Measurements from ENCODE around the gene GTF3C2. TPM values are rescaled to one million over a fixed set of nuclear protein-coding genes. Genes with fewer than 3 reads are reported as not detected.

GTF3C2 gene
- total and polyA plus RNA-seq, 2 of the 13 experiments (the other 11 are each of a cell fraction or from before 2014, with no cell fraction given) = 77.5 to 130 TPM

- H3K36me3 ChIP-seq (replicated peaks in 1 of 2; ENCODE audit: control insufficient read depth in 1 of 2, insufficient read depth in 2 of 2, low read length in 2 of 2) = peaks cover 1 to 39% of the 10 kb centered on the region in 2 experiments; a peak in 3 of 5 replicates
- in situ Hi-C loops (cut with HindIII; ENCODE audit: extremely low pct_ligation_motif_present, low pct_unique_long_range_greater_than_20kb) = no loop called here
- peaks cover 30% of the 10 kb centered on the region; the same call in 1 of the 2 replicates for H3K4me1 ChIP-seq (ENCODE audit: insufficient read depth, low read length)
- ChIA-PET CTCF (ENCODE audit: low intra/inter-chr PET ratio, low total read pairs) (no interaction called here), POLR2A (interaction anchor here (1.8 kb wide), 1 partner anchor 29 kb away, joined by 5 read pairs; no protein-coding TSS in a partner anchor)
- intact Hi-C loops (cut with micrococcal nuclease; ENCODE audit: unreplicated experiment) = no loop called here
- H3K27me3 ChIP-seq (ENCODE audit: control insufficient read depth in 1 of 2, insufficient read depth in 2 of 2, low read length in 2 of 2) = no peaks in the 10 kb centered on the region
- no peak overlapping the region for H3K4me3 ChIP-seq (replicated peaks in 1 of 3; ENCODE audit: insufficient read depth in 1 of 3, low read depth in 2 of 3, low read length in 3 of 3)
- H2AFZ ChIP-seq (ENCODE audit: low read length) = no peak overlapping the region
- H3K4me2 ChIP-seq (ENCODE audit: low read depth, low read length) = no peak overlapping the region
- 0 out of 2 replicates have a peak, but pooled peaks cover 3% of the 10 kb centered on the region for H4K20me1 ChIP-seq (ENCODE audit: insufficient read depth, low read length)
- H3K79me2 ChIP-seq (ENCODE audit: insufficient read depth, low read length) = peaks cover 93% of the 10 kb centered on the region
- DNase-seq (ENCODE audit: low spot score) = no peak
- BruUV-seq (replicated peaks) = no TSS peak
- no peak for ATAC-seq
- no peak overlapping the region for H3K9ac ChIP-seq (ENCODE audit: insufficient read depth, low read depth, low read length)
- 0 out of 2 replicates have a peak, but pooled peaks have one; percentile 1 for TF ChIP-seq RBFOX2 (IDR thresholded peaks at IDR 0.05; ENCODE audit: low read depth, low read length)
- no peak for TF ChIP-seq ZNF234 (CRISPR knock-in tag; conservative IDR thresholded peaks at IDR 0.05)
- TF ChIP-seq ZNF121 (CRISPR knock-in tag; IDR thresholded peaks at IDR 0.05) = peak; percentile 58; the same call in 1 of the 2 replicates
- H3K9me3 ChIP-seq (ENCODE audit: low read length) = no peaks in the 10 kb centered on the region
- WGBS (ENCODE audit: low lambda C conversion rate) = 94% methylated on average over 2 of the region's 2 CpGs
- H3K27ac ChIP-seq (ENCODE audit: extremely low read length, insufficient read depth, low read length) = peak overlapping the region; percentile 7
- no peak for FAIRE-seq
Measured at GRCh38 chr2:27400348-27401135, 44.0 kb upstream of the GTF3C2 start.

- no peak for FAIRE-seq
- H3K4me3 ChIP-seq (replicated peaks in 1 of 3; ENCODE audit: insufficient read depth in 1 of 3, low read depth in 2 of 3, low read length in 3 of 3) = no peak overlapping the region
- H3K79me2 ChIP-seq (ENCODE audit: insufficient read depth, low read length) = peaks cover 96% of the 10 kb centered on the region
- BruUV-seq (replicated peaks) = no TSS peak
- H3K4me2 ChIP-seq (ENCODE audit: low read depth, low read length) = no peak overlapping the region
- H3K9me3 ChIP-seq (ENCODE audit: low read length) = no peaks in the 10 kb centered on the region
- peaks cover 25% of the 10 kb centered on the region; the same call in 1 of the 2 replicates for H3K4me1 ChIP-seq (ENCODE audit: insufficient read depth, low read length)
- CTCF ChIA-PET (ENCODE audit: low intra/inter-chr PET ratio, low total read pairs) = no interaction called here
- H3K27me3 ChIP-seq (ENCODE audit: control insufficient read depth in 1 of 2, insufficient read depth in 2 of 2, low read length in 2 of 2) = no peaks in the 10 kb centered on the region
- DNase-seq (ENCODE audit: low spot score) = no peak
- H3K27ac ChIP-seq (ENCODE audit: extremely low read length, insufficient read depth, low read length) = no peak overlapping the region
- intact Hi-C loops (cut with micrococcal nuclease; ENCODE audit: unreplicated experiment) = no loop called here
- POLR2A ChIA-PET = interaction anchor here (1.6 kb wide), 1 partner anchor 30 kb away, joined by 3 read pairs; the partner anchor contains the start of gene NRBP1
- peaks cover 1 to 35% of the 10 kb centered on the region in 2 experiments; a peak in 3 of 5 replicates for H3K36me3 ChIP-seq (replicated peaks in 1 of 2; ENCODE audit: control insufficient read depth in 1 of 2, insufficient read depth in 2 of 2, low read length in 2 of 2)
- WGBS (ENCODE audit: low lambda C conversion rate) = 97% methylated on average over 5 of the region's 5 CpGs
- H3K9ac ChIP-seq (ENCODE audit: insufficient read depth, low read depth, low read length) = no peak overlapping the region
- no peak for ATAC-seq
- H4K20me1 ChIP-seq (ENCODE audit: insufficient read depth, low read length) = 0 out of 2 replicates have a peak, but pooled peaks cover 3% of the 10 kb centered on the region
- no peak overlapping the region for H2AFZ ChIP-seq (ENCODE audit: low read length)
- in situ Hi-C loops (cut with HindIII; ENCODE audit: extremely low pct_ligation_motif_present, low pct_unique_long_range_greater_than_20kb) = no loop called here
- peak; percentile 93 for TF ChIP-seq FOXP1 (IDR thresholded peaks at IDR 0.05)
- no peak for TF ChIP-seq FOXP1 (CRISPR knock-in tag; IDR thresholded peaks at IDR 0.05)
- TF ChIP-seq SNAPC4 (CRISPR knock-in tag; IDR thresholded peaks at IDR 0.05) = no peak
- TF ChIP-seq ZNF782 (CRISPR knock-in tag; IDR thresholded peaks at IDR 0.05; ENCODE audit: borderline replicate concordance) = no peak
Measured at GRCh38 chr2:27398962-27399361, 42.4 kb upstream of the GTF3C2 start.
